ENCODE measurements around the gene SCFD1. TPM values are rescaled to one million over a fixed set of nuclear protein-coding genes. Genes with fewer than 3 reads are reported as not detected.

SCFD1 gene
- total RNA-seq, 4 donors from 2014 or later: 31.6 to 48.4 (median 42.5) TPM

DNA sequence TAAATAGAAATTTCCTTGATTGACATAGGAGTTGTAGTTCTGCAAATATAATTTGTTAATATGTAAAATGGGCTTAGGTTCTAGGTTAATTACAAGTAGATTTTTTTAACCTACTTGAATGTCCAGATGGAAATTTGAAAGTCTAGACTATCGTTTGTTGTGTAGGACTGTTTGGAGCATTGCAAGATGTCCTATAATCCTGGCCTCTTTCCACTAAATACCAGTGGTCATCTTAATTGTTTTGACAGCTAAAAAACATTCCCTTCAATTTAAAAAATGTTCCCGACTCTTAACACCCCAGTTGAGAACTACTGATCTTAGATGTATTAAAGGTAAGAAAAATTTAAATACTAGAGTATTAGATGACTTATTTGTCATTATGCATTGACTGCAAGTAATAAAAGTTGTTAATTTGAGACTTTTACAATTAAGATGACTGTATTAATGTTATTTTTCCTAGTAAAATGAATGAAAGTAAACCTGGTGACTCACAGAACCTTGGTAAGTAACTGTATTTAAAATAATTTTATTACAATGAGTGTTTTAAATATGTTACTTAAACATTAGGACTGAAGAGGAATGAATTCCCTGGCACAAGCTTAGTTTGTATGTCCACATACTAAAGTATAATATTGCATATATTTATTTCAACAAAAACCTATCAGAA, 41.4 kb upstream of the SCFD1 start:
- TF ChIP-seq POLR2A (IDR thresholded peaks at IDR 0.05) (no peak), CTCF (IDR thresholded peaks at IDR 0.05) (no peak), EP300 (IDR thresholded peaks at IDR 0.05) (no peak), POLR2AphosphoS5 (IDR thresholded peaks at IDR 0.05) (no peak)
- Histone ChIP-seq H3K4me1 (no peaks in the 10 kb centered on the region), H3K27me3 (no peaks in the 10 kb centered on the region), H3K36me3 (no peaks in the 10 kb centered on the region), H3K27ac (no peak overlapping the region), H3K4me3 (no peak overlapping the region), H3K9me3 (no peaks in the 10 kb centered on the region)
- WGBS, 2 donors (ENCODE audit: low coverage in 1 of 2): 43 to 63% methylated on average over 2 of the region's 2 CpGs
- no peak for ATAC-seq

- H3K36me3 ChIP-seq: no peaks in the 10 kb centered on the region
- H3K9me3 ChIP-seq: no peaks in the 10 kb centered on the region
- H3K27me3 ChIP-seq: no peaks in the 10 kb centered on the region
- no peak overlapping the region for H3K27ac ChIP-seq
- 84 to 90% methylated on average over 4 to 7 of the region's 7 CpGs for WGBS, 2 donors (ENCODE audit: low coverage in 1 of 2)
- no peak overlapping the region for H3K4me3 ChIP-seq
- TF ChIP-seq POLR2AphosphoS5 (IDR thresholded peaks at IDR 0.05) (no peak), POLR2A (IDR thresholded peaks at IDR 0.05) (no peak), CTCF (IDR thresholded peaks at IDR 0.05) (no peak), EP300 (IDR thresholded peaks at IDR 0.05) (no peak)
- no peak for ATAC-seq
- H3K4me1 ChIP-seq: no peaks in the 10 kb centered on the region
These were observed 40.9 kb upstream of the SCFD1 start for GRCh38 chr14:30581283-30581625.

DNA sequence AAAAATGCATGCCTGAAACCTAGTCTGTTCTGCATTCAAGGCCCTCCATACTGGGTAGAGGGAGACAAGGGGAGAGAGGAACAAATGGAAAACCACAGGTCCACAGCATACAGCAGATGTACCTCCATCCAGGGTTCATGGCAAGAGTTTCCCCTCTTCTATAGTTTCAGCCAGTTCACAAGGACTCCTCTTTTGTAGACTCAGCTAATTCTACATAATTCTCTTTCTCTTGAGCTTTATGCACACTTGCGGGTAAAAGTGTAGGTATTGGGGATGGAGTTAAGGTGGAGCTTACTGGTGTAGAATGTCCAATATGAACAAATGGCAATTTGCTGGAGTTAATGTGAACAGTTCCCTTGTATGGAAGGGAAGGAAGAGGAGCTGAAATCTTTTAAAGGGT, 39.7 kb upstream of the SCFD1 start:
- no peak for ATAC-seq
- no peak overlapping the region for H3K4me3 ChIP-seq
- H3K27ac ChIP-seq: no peak overlapping the region
- no peak for TF ChIP-seq CTCF (IDR thresholded peaks at IDR 0.05)
- no peak for TF ChIP-seq EP300 (IDR thresholded peaks at IDR 0.05)
- TF ChIP-seq POLR2A (IDR thresholded peaks at IDR 0.05): no peak
- TF ChIP-seq POLR2AphosphoS5 (IDR thresholded peaks at IDR 0.05): no peak
- no peaks in the 10 kb centered on the region for H3K4me1 ChIP-seq
- 100% methylated on average over 1 of the region's 1 CpG for WGBS, 2 donors (ENCODE audit: low coverage in 1 of 2)
- H3K9me3 ChIP-seq: no peaks in the 10 kb centered on the region
- H3K27me3 ChIP-seq: no peaks in the 10 kb centered on the region
- H3K36me3 ChIP-seq: no peaks in the 10 kb centered on the region

DNA sequence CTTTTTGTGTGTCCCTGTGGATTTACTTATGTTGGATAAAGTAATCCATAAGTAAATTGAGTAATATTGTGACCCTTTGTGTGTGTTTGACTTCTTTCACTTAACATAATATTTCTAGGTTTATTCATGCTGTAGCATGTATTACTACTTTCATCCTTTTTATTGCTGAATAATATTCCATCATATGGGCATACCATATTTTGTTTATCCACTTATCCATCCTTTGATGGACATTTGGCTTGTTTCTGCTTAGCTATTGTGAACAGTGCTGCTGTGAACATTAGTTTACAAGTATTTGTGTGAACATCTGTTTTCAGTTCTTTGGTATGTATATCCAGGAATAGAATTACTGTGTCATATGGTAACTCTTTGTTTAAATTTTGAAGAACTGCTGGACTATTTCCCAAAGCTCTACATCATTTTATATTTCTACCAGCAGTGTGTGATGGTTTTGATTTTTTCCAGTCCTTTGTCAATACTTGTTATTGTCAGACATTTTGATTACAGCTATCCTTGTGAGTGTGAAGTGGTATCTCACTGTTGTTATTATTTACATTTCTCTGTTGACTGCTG, 38.0 kb upstream of the SCFD1 start:
- TF ChIP-seq POLR2A (IDR thresholded peaks at IDR 0.05) (no peak), CTCF (IDR thresholded peaks at IDR 0.05) (no peak), POLR2AphosphoS5 (IDR thresholded peaks at IDR 0.05) (no peak), EP300 (IDR thresholded peaks at IDR 0.05) (no peak)
- no peaks in the 10 kb centered on the region for H3K9me3 ChIP-seq
- no peak overlapping the region for H3K4me3 ChIP-seq
- H3K4me1 ChIP-seq: peaks cover 0 to 8% (median 0%) of the 10 kb centered on the region in 3 donors
- no peaks in the 10 kb centered on the region for H3K27me3 ChIP-seq
- ATAC-seq: no peak
- H3K36me3 ChIP-seq: no peaks in the 10 kb centered on the region
- H3K27ac ChIP-seq: no peak overlapping the region

- Histone ChIP-seq H3K27me3 (no peaks in the 10 kb centered on the region), H3K4me1 (peaks cover 0 to 8% (median 0%) of the 10 kb centered on the region in 3 donors), H3K36me3 (peaks cover 0 to 8% of the 10 kb centered on the region in 2 donors), H3K9me3 (no peaks in the 10 kb centered on the region), H3K4me3 (no peak overlapping the region), H3K27ac (no peak overlapping the region)
- no peak for ATAC-seq
- TF ChIP-seq EP300 (IDR thresholded peaks at IDR 0.05) (no peak), POLR2A (IDR thresholded peaks at IDR 0.05) (no peak), POLR2AphosphoS5 (IDR thresholded peaks at IDR 0.05) (no peak), CTCF (IDR thresholded peaks at IDR 0.05) (no peak)
These were observed 36.9 kb upstream of the SCFD1 start for GRCh38 chr14:30585204-30585603.

Data from gastroesophageal sphincter (tissue), 4 donors.